Cortex of kidney (tissue), 1 donor: ENCODE measurements around the gene PMVK.
"Not testable (repeated sequence)": the region's sequence is repeated elsewhere in the genome, so short reads cannot be mapped to it uniquely, and the experiment has no call there.

Source experiments
- DNase-seq: peaks from one replicate; lab custom pipeline; 2025; lab: John Stamatoyannopoulos, UW

PMVK gene

DNA sequence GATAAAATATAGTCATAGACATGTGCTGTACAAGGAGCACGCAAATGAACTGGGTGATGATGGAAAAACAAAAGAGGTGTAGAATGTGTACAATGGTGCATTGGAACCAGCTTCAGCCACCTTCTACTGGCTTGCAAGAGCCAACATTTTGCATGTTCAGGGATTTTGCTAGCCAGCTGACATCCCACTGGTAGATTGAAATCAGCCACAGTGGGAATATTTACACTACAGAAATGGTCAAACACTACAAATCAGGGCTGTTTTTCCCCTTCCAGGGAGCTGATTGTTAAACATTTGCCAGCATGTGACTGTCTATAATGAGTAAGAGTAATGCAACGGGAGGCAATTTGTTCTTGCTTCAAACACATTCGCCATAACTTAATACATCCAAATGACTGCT lies 23.2 kb downstream of the PMVK start:
- no peak for DNase-seq

DNA sequence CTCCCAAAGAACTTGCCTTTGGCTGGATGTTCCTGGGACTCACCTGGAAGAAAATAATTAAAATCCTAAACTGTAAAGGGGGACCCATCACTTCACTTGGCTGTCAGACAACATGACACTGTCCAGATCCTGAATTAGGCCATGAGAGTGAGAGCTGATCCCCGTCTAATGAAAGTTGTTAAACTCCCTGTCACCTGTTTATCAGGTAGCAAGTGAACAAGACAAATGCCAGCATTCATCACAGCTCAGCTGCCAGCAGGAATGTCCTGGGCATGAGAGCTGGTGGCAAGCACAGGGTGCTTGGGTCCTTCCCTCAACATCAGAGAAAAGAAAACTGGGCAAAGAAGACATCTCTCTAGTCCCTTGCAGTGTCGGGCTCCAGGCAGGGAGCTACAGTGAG lies 23.8 kb downstream of the PMVK start:
- no peak for DNase-seq

DNA sequence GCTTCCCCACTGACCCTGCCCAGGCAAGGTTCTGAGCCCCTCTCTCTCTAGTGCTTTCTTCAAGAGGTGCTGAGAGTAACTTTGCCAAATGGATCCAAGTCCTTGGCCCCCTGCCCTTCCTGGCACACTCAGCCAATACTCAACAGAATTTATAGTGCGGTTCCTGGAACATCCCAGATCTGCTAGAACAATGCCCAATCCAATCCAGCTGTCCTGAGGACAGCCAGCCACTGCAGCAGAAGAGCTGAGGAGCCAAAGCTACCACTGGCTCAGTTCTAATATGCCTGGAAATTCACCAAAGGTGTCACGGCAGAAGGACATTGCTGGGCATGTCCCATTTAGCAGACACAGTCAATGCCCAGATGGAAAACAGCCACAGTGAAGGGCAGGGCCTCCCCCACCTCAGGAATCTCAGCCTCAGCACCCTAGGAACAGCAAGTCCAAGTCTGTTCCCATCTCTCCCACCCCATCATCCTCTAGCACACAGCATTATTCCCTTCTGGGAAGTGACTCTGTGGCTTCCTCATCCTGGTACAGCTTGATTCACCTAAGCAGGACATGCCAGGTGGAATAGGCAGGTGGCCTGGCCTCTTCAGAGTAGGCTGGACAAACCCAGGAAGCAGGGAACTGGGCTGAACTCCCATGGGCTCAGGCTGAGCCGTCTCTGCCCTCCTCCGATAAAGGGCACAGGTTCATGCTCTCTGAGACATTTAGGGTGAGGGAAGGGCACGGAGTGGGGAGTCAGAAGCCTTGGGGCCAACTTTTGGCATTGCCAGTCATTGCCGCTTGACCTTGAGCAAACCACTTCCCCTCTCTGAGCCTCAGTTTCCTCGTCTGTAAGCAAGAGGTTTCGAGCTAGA lies 24.6 kb downstream of the PMVK start:
- DNase-seq = no peak

DNA sequence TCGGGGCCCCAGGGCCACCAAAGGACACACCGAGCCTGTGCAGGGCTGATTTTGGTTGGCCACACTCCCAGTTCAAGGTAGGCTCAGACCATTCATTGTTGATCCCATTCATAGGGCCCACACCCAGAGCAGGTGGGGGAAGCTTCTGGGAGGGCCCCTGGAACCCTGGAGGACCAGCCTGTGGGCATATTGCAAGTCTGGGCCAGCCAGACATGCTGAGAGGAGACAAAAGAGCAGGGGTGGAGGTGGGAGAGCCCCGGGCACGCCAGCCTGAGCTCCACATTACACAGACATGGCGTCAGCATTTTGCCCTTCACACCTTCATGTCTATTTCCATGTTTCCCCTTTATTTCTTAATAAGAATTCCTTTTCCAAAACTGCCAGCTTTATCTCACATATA lies 25.7 kb downstream of the PMVK start:
- DNase-seq = no peak

DNA sequence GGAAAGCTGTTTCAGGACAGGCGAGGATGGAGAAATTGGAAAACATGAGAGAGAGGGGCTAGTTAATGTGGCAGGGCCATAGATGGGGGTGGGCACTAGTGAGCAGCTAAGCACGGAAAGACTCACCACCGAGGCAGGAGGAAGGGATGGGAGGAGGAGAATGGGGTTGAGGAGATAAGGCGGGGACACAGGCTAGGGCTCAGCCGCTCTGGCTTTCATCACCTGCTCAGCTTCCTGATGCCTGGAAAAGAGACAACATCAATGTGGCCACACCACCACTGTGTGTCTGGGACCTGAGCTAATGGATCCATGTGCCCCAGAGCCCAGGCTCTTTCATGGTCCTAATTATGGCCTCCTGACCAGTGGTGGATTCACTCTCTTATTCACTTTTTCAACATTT lies 27.6 kb downstream of the PMVK start:
- no peak for DNase-seq

DNA sequence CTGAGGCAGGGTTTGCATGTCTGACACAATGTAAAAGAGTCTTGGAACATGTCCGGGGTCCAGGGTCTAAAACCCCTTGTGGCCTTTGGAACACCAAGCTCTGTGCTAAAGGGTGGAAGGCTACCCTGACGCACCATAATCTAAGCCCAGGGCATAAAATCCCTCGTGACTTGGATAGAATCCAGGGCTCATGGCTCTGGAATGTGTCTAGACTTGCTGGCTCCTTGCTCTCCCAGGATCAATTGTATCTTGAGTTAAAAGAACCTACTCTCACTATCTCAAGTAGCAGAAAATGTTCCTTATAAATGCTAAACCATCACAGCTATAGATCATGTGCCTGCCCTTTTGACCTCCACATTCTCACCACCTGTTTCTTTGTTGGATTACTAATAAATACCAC lies 28.4 kb downstream of the PMVK start:
- DNase-seq = not testable (repeated sequence)

DNA sequence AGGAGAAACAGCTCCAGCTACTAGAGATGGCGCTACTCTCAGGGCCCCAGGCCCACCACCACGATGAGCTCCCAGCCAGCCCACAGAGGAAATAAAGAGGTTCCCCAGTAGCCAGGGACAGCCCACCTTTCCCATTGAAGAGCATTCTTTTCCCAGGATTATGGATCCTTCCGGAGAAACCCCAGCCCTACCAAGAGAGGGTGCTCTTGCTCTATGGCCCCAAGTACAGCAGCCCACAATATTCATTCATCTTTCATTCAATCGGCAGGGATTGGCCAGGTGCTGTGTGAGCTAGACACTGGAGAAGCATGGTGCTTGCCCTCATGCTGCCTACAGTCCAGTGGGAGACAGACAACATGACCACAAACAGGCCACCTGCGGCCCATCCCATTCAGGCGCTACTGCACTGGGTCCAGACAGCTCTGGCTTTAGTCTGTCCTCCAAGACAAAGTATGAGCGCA lies 29.9 kb downstream of the PMVK start:
- no peak for DNase-seq

DNA sequence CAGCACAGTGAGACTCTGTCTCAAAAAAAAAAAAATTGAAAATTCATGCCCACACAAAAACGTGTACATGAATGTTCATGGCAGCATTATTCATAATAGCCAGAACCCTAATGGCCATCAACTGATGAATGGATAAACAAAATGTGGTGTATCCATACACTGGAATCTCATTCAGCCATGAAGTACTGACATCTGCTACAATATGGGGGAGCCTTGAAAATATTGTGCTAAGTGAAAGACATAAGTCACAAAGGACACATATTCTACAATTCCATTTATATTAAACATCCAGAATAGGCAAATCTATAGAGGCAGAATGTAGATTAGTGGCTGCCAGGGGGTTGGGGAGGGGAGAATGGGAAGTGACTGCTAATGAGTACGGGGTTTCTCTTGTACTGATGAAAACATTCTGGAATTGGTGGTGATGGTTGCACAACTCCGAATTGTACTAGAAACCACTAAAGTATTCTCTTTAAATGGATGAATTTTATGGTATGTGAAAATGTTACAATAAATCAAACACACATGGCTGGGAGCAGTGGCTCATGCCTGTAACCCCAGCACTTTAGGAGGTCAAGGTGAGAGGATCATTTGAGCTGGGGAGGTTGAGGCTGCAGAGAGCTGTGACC lies 33.5 kb downstream of the PMVK start:
- no peak for DNase-seq

DNA sequence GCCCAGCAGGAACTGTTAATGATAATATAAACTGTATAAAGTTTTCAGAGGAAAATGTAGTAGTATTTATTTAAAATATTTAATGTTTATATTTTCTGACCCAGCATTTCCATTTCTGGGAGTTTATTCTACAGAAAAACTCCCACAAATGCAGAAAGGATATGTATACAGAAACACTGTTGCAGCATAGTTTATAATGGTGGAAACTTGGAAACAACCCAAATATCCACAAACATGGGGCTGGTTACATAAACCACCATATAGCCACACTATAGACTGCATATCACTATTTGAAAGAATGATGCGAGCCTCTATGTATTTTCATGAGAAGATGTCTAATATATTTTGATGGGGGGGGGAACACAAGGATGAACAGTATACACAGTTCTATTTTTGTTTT lies 34.9 kb downstream of the PMVK start:
- no peak for DNase-seq

DNA sequence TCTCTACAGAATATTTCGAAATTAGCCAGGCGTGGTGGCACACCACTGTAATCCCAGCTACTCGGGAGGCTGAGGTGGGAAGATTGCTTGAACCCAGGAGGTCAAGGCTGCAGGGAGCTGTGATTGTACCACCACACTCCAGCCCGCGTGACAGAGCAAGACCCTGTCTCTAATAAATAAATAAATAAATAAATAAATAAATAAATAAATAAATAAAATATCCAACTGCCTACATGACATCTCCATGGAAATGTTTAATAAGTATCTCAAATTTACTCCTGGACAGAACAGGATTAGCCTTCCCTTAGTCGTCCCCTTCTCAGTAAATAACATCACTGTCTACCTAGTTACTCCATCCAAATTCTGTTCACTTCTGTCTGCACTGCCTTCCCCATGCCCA lies 37.5 kb downstream of the PMVK start:
- DNase-seq = no peak

DNA sequence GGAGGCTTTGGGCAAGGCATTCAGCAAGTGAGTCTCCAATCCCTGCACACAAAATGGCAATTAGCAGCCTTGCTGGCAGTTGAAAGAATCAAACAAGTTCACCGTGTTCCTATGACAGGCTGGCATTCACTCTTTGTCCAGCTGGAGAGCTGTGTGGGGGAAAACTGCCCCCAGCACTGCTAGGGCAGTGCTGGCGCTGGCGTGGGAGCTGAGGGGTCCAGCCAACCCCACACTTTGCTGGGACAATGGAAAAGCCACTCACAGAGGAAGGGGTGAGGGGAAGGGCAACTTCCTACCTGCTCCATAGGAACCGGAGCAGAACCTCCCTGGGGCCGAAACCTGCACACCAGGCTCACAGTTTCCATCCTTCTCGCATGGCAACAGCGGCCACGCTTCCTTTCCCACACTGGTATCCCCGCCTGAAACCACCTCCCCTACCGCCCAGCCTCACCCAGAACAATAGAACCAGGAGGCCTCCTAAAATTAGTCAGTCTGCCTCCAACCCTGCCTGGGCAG lies 39.7 kb downstream of the PMVK start:
- DNase-seq = no peak

DNA sequence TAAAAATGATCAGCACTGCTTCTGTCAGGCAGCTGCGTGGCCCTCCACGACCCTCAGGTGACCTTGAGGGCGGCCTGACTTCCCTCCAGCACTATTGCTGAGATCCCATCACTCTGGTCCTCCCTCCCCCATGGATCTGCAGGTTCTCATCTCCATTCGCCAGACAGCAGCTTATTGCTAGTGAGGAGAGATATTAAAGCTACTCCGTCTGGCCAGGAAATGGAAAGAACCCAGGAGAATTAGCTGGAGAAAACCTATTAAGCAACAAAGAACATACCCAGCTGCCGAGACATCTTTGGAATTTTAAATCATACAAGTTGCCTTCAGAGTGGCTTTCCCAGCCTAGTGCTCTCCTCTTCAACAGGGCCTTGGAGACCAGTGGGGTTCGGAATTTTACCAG lies 40.7 kb downstream of the PMVK start:
- no peak for DNase-seq

DNA sequence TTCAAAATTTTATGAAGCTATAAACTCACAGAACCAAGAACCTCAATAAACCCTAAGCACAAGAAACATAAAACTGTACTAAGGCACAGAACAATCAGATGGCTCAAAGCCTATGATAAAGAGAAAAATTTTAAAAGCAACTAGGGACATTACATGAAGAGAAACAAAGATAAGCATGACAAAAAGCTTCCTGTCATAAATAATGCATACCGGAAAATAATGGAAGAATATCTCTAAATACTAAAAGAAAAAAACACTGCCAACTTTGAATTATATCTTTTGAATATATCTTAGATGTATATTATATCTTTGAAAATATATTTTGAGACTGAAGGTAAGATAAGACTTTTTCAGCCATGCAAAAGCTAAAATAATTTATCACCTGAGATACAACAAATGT lies 45.1 kb downstream of the PMVK start:
- DNase-seq = no peak

DNA sequence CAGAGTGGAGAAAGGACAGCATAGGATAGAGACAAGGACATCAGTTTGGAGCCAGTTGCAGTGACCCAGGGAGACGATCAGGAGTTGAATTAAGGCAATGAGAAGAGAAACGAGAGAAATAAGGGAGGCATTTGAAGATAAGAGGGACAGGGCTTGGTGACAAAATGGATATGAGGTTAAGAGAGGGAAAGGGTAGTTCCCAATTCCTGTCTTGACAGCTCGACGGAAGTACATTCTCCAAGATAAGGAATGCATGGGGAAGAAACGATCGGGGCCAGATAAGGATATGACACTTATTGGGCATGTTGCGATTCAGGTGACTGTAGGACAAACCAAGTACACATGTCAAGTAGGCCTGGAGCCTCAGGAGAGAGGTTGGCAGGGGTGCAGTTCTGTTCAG lies 47.8 kb downstream of the PMVK start:
- no peak for DNase-seq

DNA sequence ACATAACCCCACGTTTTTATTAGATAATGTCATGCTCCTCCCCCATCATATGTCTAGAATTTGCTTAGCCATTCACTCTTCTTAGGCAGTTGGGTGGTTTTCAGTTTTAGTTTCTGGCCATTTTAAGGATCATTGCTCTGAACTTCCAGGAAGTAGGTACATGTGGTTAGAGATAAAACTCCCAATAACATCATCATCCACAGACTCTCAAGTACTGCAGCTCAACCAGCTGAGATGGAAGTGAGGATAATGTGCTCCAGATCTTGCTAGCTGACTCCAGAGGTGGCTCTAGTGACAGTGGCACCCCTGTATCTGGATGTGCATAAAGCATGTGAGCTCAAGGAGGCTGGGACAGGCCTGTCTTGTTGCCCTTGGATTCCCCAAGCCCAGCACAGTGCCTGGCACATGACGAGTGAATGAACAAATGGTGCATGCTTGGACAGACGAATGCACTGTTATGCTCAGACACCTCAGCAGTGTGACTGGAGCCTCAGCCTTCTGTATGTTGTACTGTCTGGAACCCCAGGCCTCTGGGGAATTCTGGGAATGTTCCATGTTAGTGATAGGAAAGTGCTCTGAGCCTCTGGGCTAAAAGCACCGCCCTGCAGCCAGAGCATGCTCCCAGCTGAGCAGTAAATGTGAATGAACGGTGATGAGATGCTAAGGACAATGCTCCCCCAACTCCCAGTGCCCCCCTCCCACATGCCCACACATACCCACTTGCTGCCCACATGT lies 50.1 kb downstream of the PMVK start:
- no peak for DNase-seq

DNA sequence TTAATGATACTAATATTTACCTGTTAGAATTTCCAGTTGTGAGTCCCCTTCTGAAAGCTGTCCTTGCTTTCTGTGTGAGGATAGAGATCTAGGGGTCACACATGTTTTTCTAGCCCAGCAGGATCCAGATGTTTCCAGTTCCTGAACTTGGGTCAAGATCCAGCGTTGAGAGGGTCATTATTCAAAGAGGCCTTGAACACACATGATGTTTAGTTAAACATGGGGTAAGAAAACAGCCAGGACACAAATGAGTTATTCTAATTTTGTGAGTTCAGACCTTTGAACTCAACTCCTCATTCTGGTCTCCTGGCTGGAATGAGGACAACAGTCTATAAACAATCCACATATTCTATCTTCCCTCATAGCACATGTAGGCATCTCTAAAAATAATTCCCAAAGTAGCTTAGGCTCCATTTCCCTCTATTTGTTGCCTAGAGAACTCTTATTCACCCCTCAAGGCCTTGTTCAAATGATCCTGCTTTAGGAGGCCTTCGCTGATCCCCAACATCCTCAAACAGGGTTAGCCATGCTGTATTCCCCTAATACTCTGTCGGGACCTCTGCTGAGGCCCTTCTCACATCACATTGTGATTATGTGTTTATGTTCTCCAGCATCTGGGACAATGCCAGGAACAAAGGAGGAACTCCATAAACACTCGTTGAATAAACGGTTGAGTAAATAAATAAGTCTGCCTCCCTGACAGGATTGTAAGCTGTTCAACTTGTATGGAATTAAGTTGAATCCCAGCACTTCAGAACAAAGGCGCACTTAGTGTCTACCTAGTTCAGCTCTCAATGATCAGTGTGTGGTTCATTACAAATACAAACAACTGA lies 51.4 kb downstream of the PMVK start:
- no peak for DNase-seq

DNA sequence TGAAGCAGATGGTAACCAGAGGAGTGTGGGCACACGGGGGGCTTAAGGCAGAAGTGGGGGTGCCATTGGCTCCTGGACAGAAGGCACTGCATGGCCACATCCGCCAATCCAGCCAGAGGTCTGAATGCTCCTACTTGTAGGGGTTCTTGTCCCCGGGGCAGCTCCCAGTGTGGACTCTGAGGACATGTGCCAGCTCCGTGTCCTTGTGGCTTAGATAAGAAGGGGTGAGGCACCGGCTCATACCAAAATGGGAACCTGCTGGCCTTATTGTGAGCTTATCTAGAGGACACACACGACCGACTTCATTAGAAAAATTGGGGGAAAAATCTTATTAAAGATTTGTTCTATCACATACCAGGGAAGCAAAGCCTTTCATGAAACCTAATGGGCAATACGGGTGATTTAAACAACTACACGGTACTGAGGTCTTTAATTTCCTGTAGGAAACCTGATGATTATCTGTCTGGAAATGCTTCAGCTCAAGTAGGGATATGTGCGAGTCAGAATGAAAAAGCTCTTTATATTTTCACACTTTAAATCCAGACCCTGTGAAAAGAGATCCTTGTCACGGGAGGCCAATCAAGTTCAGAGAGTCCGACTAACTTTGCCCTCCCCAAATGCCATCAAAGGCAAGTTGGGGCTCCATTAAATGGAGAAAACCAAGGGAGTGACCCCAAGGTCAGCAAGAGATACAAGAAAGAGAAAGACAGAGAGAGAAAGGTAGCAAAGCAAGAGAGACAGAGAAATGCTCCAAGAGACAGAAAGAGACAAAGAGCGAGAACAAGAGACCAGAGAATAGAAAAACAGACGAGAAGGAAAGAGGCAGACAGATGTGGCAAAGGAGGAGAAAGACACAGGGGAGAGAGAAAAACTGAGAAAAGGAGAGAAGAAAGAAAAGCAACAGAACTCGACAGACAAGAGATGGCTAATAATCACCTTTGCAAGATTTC lies 52.3 kb downstream of the PMVK start:
- no peak for DNase-seq

DNA sequence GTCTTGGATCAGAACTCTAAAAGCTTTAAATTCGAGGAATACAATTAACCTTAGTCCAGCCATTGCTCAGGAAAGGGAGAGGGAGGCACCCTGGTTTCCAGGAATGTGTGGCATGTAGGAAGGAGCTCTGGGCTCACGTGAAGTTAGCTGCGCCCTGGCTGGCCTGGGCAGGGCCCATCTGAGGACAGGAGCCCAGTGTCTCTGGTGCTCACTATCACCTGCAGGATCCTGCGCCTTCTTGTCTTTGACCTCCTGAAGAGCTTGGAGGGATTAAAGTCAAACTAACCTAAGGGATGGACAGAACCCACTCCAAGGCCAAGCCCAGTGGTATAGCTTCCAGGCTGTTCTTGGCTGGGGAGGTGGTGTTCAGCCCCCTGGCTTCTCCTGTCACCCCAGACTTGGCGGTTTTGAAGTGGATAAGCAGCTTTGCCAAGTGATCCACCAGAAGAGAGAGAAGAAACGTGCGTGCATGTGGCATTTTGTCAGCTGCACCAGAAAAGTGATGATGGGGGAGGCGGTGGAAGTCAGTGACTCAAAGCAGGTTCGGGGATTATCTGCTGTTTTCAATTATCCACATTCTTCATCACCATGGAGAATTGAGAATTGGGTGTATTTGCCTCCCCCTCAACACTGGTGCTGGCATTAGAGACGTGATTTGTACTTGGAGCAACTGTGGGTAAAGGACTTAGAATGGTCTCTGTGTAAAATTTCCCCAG lies 54.5 kb downstream of the PMVK start:
- DNase-seq = no peak

DNA sequence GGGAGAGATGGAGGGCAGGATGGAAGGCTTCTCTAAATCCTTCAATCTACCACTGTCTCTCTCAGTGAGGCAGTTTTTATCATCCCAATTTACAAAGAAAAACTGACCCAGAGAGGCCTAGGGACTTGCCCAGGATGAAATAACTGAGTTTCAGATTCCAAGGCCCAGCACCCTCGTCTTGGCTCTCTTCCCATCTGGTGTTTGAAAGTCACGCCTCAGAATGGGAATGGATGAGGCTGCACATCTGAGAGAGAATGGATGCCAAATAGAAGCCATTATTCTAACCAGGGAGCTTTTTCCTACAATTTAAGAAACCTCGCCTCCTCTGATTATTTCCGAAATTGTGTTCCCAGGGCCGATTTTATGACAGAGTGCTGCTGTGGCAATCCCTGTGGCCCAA lies 55.8 kb downstream of the PMVK start:
- DNase-seq = no peak

DNA sequence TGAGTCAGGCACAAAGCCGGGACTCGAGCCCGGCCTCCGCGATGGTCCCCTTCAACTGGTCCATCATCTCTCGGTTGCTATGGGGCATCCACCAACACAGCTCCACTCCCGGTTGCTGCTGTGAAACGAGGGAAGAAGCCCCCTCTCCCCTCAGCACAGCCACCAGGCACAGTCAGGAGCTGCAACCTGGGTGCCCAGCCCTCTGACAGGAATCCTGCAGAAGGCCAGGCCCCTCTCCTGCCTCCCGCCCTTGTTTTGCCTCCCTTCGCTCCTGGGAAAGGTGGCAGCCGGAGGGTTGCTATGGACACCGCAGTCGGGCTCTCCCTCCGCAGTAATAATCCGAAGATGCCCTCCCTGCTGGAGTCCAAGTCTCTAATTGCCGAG lies 57.5 kb downstream of the PMVK start:
- DNase-seq = no peak
